ENCODE data around the gene SAMD4A.

GRCh38 chr14:54778618-54779345 is 211.9 kb downstream of the SAMD4A start:
- TF ChIP-seq ZNF274 (IDR thresholded peaks at IDR 0.05; ENCODE audit: low read depth, low read length) (no peak), YY1 (IDR thresholded peaks at IDR 0.05; ENCODE audit: insufficient read depth, insufficient read length) (no peak), SUZ12 (IDR thresholded peaks at IDR 0.05; ENCODE audit: extremely low read depth, insufficient read depth, insufficient read length) (no peak)
